ENCODE data around the gene PMPCB. TPM values are rescaled to one million over a fixed set of nuclear protein-coding genes. Genes with fewer than 3 reads are reported as not detected.

The PMPCB gene
- total RNA-seq, 6 experiments from 2014 or later: 39.7 to 45.0 (median 44.0) TPM

DNA sequence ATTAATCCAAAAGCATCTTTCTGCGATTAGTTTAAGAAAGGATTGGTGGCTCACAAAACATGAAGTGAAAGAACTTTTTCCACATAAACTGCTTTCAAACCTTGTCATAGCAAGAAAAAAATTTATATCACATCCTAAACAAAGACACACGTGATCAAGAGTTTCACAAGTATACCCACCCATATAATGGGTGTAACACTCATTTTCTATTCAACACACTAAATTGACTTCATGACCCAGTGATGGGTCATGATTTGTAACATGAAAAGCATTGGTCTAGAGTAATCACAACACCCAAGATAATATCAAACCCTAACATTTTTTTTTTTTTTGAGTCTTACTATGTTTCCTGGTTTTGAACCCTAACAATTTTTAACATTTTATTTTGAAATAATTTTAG, 17.6 kb downstream of the PMPCB start:
- intact Hi-C loops (cut with DNase I): no loop called here
- 88% methylated on average over 2 of the region's 2 CpGs for WGBS (ENCODE audit: insufficient coverage, low coverage, low lambda C conversion rate, missing lambda C conversion rate)
- Histone ChIP-seq H3K27ac (no peak overlapping the region), H3K9me3 (no peaks in the 10 kb centered on the region), H3K36me3 (peaks cover 6 to 91% (median 61%) of the 10 kb centered on the region in 4 donors), H3K27me3 (no peaks in the 10 kb centered on the region), H3K4me1 (no peaks in the 10 kb centered on the region), H3K4me3 (no peak overlapping the region)
- no peak for TF ChIP-seq POLR2A (IDR thresholded peaks at IDR 0.05)
- ATAC-seq (no peak), DNase-seq (no peak)

DNA sequence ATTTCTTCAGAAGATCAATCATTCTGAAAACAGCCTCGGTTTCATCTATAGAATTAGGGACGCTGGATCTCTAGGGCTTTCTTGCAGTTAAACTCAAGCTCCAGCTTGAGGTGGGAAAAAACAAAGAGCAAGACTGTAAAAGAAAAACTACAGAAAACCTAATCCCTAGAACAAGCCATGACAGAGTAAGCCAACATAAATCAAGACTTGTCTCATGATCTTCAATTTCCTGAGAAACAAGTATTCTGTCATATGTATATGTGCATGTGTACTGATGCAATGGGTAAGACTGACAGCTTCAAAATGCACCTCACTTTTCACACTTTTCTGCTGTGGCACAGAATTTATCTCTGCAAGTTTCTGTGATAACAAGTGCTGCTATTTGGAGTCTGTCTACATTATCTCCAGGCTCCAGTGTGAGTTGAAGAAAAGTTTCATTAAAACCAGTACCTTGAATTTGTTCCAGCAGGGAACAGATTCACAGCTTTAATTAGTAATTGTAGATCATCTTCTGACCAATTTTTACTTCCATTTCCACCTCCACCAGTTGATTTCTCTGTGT, 19.2 kb downstream of the PMPCB start:
- H3K27me3 ChIP-seq: no peaks in the 10 kb centered on the region
- H3K27ac ChIP-seq: no peak overlapping the region
- no peak overlapping the region for H3K4me3 ChIP-seq
- no peak for TF ChIP-seq POLR2A (IDR thresholded peaks at IDR 0.05)
- TF ChIP-seq, protein P1, sequence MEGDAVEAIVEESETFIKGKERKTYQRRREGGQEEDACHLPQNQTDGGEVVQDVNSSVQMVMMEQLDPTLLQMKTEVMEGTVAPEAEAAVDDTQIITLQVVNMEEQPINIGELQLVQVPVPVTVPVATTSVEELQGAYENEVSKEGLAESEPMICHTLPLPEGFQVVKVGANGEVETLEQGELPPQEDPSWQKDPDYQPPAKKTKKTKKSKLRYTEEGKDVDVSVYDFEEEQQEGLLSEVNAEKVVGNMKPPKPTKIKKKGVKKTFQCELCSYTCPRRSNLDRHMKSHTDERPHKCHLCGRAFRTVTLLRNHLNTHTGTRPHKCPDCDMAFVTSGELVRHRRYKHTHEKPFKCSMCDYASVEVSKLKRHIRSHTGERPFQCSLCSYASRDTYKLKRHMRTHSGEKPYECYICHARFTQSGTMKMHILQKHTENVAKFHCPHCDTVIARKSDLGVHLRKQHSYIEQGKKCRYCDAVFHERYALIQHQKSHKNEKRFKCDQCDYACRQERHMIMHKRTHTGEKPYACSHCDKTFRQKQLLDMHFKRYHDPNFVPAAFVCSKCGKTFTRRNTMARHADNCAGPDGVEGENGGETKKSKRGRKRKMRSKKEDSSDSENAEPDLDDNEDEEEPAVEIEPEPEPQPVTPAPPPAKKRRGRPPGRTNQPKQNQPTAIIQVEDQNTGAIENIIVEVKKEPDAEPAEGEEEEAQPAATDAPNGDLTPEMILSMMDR (IDR thresholded peaks at IDR 0.05): no peak
- peaks cover 6 to 91% (median 55%) of the 10 kb centered on the region in 4 donors for H3K36me3 ChIP-seq
- intact Hi-C loops (cut with DNase I): no loop called here
- WGBS (ENCODE audit: insufficient coverage, low coverage, low lambda C conversion rate, missing lambda C conversion rate): 100% methylated on average over 2 of the region's 2 CpGs
- H3K4me1 ChIP-seq: no peaks in the 10 kb centered on the region
- DNase-seq (no peak), ATAC-seq (no peak)
- H3K9me3 ChIP-seq: no peaks in the 10 kb centered on the region

DNA sequence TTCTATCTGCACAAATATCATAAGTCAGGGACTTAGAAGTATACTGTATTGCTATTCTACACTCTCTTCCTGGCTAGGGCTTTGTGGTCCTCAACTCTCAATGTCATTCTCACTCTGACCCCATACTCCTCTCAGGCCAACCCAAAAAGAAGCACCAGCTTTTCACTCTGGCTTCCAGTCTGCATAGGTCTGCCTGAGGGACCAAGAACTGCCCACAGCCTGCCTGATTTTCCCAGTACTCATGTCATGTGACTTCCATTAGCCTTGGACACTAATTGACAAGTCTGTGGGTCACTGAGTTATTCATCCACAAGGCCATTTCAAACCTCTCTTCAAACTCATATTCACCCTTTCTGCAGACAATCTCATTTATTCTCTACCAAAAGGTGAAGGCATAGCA, 19.8 kb downstream of the PMPCB start:
- H3K9me3 ChIP-seq: no peaks in the 10 kb centered on the region
- ATAC-seq (no peak), DNase-seq (no peak)
- peaks cover 6 to 91% (median 57%) of the 10 kb centered on the region in 4 donors for H3K36me3 ChIP-seq
- H3K4me3 ChIP-seq: no peak overlapping the region
- no peaks in the 10 kb centered on the region for H3K4me1 ChIP-seq
- TF ChIP-seq, protein P1 (IDR thresholded peaks at IDR 0.05): no peak
- TF ChIP-seq POLR2A (IDR thresholded peaks at IDR 0.05): no peak
- intact Hi-C loops (cut with DNase I): no loop called here
- H3K27ac ChIP-seq: no peak overlapping the region
- H3K27me3 ChIP-seq: no peaks in the 10 kb centered on the region

DNA sequence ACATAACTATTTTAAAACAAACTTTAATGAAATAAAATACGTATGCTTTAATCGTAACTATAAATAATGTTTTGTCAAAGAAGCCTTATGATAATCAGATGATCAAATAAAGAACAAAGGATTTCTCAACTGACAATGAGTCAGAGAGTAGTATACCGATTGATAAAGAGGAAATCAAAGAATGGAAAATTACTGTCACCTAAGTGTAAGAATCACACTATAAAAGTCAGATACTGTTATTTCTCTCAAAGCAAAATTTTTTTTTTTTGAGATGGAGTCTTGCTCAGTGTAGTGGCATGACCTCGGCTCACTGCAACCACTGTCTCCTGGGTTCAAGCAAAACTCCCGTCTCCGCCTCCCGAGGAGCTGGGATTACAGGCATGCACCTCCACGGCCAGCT, 28.5 kb downstream of the PMPCB start:
- Histone ChIP-seq H3K27ac (no peak overlapping the region), H3K4me1 (no peaks in the 10 kb centered on the region), H3K4me3 (no peak overlapping the region), H3K9me3 (no peaks in the 10 kb centered on the region), H3K36me3 (peaks cover 0 to 66% (median 30%) of the 10 kb centered on the region in 4 donors), H3K27me3 (no peaks in the 10 kb centered on the region)
- 87% methylated on average over 7 of the region's 8 CpGs for WGBS (ENCODE audit: insufficient coverage, low coverage, low lambda C conversion rate, missing lambda C conversion rate)
- DNase-seq: no peak
- intact Hi-C loops (cut with DNase I): no loop called here
- TF ChIP-seq, protein P1 (IDR thresholded peaks at IDR 0.05): no peak
- TF ChIP-seq POLR2A (IDR thresholded peaks at IDR 0.05): no peak
- ATAC-seq: no peak

DNA sequence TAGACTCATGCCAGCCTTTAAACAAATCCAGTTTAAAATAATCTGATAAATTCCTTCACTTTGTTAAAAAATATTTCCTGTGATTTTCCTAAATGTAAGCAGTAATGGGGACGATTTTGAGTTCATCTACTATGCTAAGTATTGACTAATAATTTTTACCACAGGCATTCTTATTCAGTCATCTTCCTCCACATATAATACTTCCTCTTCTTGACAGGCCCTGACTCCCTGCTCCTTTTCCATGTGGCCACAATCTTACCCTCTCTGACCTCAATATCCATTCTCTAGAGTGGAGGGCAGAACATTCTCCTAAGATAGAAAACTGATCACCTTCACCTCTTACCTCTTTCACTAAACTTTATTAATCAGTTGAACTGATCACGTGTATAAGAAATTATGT, 39.5 kb downstream of the PMPCB start:
- 66% methylated on average over 2 of the region's 2 CpGs for WGBS (ENCODE audit: insufficient coverage, low coverage, low lambda C conversion rate, missing lambda C conversion rate)
- intact Hi-C loops (cut with DNase I): no loop called here
- H3K9me3 ChIP-seq: no peaks in the 10 kb centered on the region
- H3K4me3 ChIP-seq: no peak overlapping the region
- peaks cover 0 to 7% (median 0%) of the 10 kb centered on the region in 4 donors for H3K4me1 ChIP-seq
- H3K27me3 ChIP-seq: no peaks in the 10 kb centered on the region
- H3K36me3 ChIP-seq: peaks cover 0 to 47% (median 20%) of the 10 kb centered on the region in 4 donors
- ATAC-seq: no peak
- no peak for DNase-seq
- TF ChIP-seq, protein P1 (IDR thresholded peaks at IDR 0.05): no peak
- TF ChIP-seq POLR2A (IDR thresholded peaks at IDR 0.05): no peak
- H3K27ac ChIP-seq: no peak overlapping the region
